A549 (cell line): Measurements from ENCODE around the gene GGPS1.
A peak's percentile ranks its signal among the peaks of the same experiment; 100 is the strongest.

Source experiments
- CHD4 ChIP-seq: fragments of 200-600 bp; sonication (generic); IDR thresholded peaks from 2 replicates; pipeline ENCODE4 v1.6.1; 2016; ENCODE audit warnings: antibody characterized with exemption, mild to moderate bottlenecking, borderline replicate concordance
- CTCF ChIP-seq: fragments of >200 bp; sonication (Bioruptor Twin); formaldehyde crosslinking; IDR thresholded peaks from 3 replicates; pipeline ENCODE4 v1.5.1; 2016
- EP300 ChIP-seq, 2 experiments: fragments of >200 bp; sonication (Bioruptor Twin); formaldehyde crosslinking; IDR thresholded peaks; 2 replicates in 1 of 2; 3 replicates in 1 of 2; pipeline ENCODE4 v1.6.1; 2016 to 2017
- FOSL2 ChIP-seq, 2 experiments: fragments of 450-650 bp in 1 of 2; fragments of >200 bp in 1 of 2; sonication (Bioruptor Twin) in 1 of 2; formaldehyde crosslinking; IDR thresholded peaks; 2 replicates each; pipeline versions ENCODE4 v1.5.0 to v1.6.1; 2016 to 2020; ENCODE audit warnings: mild to moderate bottlenecking in 1 of 2, moderate library complexity in 1 of 2
- JUN ChIP-seq, 2 experiments: fragments of >200 bp; sonication (Bioruptor Twin); formaldehyde crosslinking; IDR thresholded peaks; 2 replicates in 1 of 2; 3 replicates in 1 of 2; pipeline ENCODE4 v1.6.1; 2016 to 2017
- JUNB ChIP-seq: fragments of >200 bp; sonication (Bioruptor Twin); formaldehyde crosslinking; IDR thresholded peaks from 2 replicates; pipeline ENCODE4 v1.6.1; 2016
- MAZ ChIP-seq: fragments of 150-350 bp; IDR thresholded peaks from 2 replicates; pipeline ENCODE4 v1.6.1; 2014; ENCODE audit warnings: antibody characterized with exemption, low read depth, low read length, borderline replicate concordance
- PHF8 ChIP-seq: fragments of 200-600 bp; sonication (generic); IDR thresholded peaks from 2 replicates; pipeline ENCODE4 v1.6.1; 2016; ENCODE audit warnings: low read depth, mild to moderate bottlenecking, antibody characterized with exemption, moderate library complexity, borderline replicate concordance
- POLR2A ChIP-seq: IDR thresholded peaks from 2 replicates; pipeline ENCODE4 v1.6.1; 2012; ENCODE audit warnings: mild to moderate bottlenecking, low read length
- RCOR1 ChIP-seq: fragments of 150-350 bp; IDR thresholded peaks from 2 replicates; pipeline ENCODE4 v1.6.1; 2014; ENCODE audit warnings: antibody characterized with exemption, low read length, low read depth
- RNF2 ChIP-seq: fragments of 200-600 bp; sonication (generic); IDR thresholded peaks from 2 replicates; pipeline ENCODE4 v1.6.1; 2016; ENCODE audit warnings: low read depth, mild to moderate bottlenecking, antibody characterized with exemption, moderate library complexity, borderline replicate concordance
- TF ChIP-seq, protein P1 (sequence below): fragments of 450-650 bp; IDR thresholded peaks from 2 replicates; pipeline ENCODE4 v1.6.1; 2014; ENCODE audit warnings: antibody characterized with exemption
- TF ChIP-seq, protein P2 (sequence below): fragments of 250-450 bp; sonication (Bioruptor Pico); IDR thresholded peaks from 2 replicates; pipeline ENCODE4 v1.5.0; 2021; ENCODE audit warnings: mild to moderate bottlenecking, moderate library complexity, borderline replicate concordance
- TF ChIP-seq, protein P3 (sequence below): fragments of 150-350 bp; IDR thresholded peaks from 2 replicates; pipeline ENCODE4 v1.6.1; 2014; ENCODE audit warnings: low read depth, mild to moderate bottlenecking, low read length

GRCh38 chr1:235367000-235367908 lies 38.9 kb downstream of the GGPS1 start, which contains the start of gene TBCE:
- TF ChIP-seq CTCF, result no peak; the same call in 2 of the 3 replicates
- TF ChIP-seq, protein P1, sequence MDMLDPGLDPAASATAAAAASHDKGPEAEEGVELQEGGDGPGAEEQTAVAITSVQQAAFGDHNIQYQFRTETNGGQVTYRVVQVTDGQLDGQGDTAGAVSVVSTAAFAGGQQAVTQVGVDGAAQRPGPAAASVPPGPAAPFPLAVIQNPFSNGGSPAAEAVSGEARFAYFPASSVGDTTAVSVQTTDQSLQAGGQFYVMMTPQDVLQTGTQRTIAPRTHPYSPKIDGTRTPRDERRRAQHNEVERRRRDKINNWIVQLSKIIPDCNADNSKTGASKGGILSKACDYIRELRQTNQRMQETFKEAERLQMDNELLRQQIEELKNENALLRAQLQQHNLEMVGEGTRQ, result peak; percentile 77
- no peak for TF ChIP-seq EP300 (IDR thresholded peaks at IDR 0.05)
- no peak for TF ChIP-seq JUNB
- TF ChIP-seq, protein P2, sequence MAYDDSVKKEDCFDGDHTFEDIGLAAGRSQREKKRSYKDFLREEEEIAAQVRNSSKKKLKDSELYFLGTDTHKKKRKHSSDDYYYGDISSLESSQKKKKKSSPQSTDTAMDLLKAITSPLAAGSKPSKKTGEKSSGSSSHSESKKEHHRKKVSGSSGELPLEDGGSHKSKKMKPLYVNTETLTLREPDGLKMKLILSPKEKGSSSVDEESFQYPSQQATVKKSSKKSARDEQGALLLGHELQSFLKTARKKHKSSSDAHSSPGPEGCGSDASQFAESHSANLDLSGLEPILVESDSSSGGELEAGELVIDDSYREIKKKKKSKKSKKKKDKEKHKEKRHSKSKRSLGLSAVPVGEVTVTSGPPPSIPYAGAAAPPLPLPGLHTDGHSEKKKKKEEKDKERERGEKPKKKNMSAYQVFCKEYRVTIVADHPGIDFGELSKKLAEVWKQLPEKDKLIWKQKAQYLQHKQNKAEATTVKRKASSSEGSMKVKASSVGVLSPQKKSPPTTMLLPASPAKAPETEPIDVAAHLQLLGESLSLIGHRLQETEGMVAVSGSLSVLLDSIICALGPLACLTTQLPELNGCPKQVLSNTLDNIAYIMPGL (CRISPR knock-in tag), result no peak
- TF ChIP-seq POLR2A, result peak; percentile 96
- TF ChIP-seq RCOR1, result no peak
- no peak; the same call in none of the 2 replicates for TF ChIP-seq PHF8
- TF ChIP-seq, protein P3, sequence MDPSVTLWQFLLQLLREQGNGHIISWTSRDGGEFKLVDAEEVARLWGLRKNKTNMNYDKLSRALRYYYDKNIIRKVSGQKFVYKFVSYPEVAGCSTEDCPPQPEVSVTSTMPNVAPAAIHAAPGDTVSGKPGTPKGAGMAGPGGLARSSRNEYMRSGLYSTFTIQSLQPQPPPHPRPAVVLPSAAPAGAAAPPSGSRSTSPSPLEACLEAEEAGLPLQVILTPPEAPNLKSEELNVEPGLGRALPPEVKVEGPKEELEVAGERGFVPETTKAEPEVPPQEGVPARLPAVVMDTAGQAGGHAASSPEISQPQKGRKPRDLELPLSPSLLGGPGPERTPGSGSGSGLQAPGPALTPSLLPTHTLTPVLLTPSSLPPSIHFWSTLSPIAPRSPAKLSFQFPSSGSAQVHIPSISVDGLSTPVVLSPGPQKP, result no peak
- TF ChIP-seq RNF2, result no peak
- TF ChIP-seq CHD4, result no peak
- TF ChIP-seq MAZ, result no peak
- no peak for TF ChIP-seq FOSL2 (IDR thresholded peaks at IDR 0.05)
- TF ChIP-seq FOSL2 (CRISPR knock-in tag; IDR thresholded peaks at IDR 0.05), result peak; percentile 54; the same call in 1 of the 2 replicates
- peak; percentile 62 to 85; a peak in 3 of 5 replicates for TF ChIP-seq JUN (IDR thresholded peaks at IDR 0.05)
